ENCODE data around the gene TMC4.

DNA sequence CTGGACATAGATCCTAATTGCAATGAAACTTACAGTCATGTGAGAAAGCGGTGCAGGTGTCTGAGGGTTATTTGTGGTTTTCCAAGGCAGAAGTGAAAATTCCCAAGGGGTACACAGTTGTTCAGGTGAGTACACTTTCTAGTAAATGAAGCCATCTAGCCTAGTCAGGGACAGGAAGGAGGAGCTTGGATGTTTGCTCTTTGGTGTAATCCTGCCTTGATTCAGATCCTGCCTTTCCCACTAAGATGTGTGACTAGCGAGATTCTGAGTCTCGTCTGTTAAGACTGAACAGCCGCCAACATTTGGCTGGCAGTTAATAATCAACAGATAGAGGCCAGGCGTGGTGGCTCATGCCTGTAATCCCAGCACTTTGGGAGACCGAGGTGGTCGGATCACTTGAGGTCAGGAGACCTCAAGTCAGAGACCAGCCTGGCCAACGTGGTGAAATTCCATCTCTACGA is 30.2 kb upstream of the TMC4 start:
- TF ChIP-seq, protein P1, sequence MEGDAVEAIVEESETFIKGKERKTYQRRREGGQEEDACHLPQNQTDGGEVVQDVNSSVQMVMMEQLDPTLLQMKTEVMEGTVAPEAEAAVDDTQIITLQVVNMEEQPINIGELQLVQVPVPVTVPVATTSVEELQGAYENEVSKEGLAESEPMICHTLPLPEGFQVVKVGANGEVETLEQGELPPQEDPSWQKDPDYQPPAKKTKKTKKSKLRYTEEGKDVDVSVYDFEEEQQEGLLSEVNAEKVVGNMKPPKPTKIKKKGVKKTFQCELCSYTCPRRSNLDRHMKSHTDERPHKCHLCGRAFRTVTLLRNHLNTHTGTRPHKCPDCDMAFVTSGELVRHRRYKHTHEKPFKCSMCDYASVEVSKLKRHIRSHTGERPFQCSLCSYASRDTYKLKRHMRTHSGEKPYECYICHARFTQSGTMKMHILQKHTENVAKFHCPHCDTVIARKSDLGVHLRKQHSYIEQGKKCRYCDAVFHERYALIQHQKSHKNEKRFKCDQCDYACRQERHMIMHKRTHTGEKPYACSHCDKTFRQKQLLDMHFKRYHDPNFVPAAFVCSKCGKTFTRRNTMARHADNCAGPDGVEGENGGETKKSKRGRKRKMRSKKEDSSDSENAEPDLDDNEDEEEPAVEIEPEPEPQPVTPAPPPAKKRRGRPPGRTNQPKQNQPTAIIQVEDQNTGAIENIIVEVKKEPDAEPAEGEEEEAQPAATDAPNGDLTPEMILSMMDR (IDR thresholded peaks at IDR 0.05; ENCODE audit: poor library complexity), result no peak
- no peak for TF ChIP-seq EZH2 (IDR thresholded peaks at IDR 0.05; ENCODE audit: borderline replicate concordance)

Measured in hepatocyte (in vitro differentiated cells).